Hypothalamus (tissue), 51 donors: Measurements from ENCODE around the gene RSU1.
"Not testable (repeated sequence)": the region's sequence is repeated elsewhere in the genome, so short reads cannot be mapped to it uniquely, and the experiment has no call there.

Source experiments
- DNase-seq, 51 donors: peaks; one replicate each; lab custom pipeline; 2025; lab: John Stamatoyannopoulos, UW

Gene RSU1

DNA sequence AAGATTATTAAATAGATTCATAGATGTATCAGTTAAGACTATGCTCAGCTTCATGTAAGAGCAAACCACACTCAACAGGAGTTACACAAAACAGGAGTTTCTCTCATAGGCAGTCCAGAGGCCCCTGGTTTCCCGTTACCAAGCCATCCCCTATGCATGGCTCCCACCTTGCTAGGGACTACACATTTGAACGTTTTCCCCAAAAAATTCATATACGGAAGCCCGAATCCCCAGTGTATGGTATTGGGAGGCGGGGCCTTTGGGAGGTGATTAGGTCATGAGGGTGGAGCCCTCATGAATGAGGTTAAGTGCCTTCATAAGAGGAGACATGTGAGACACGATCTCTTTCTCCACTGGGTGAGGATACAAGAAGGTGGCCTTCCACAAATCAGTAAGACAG is 29.1 kb downstream of the RSU1 start:
- DNase-seq = no peak

GRCh38 chr10:16787361-16787791 is 29.8 kb downstream of the RSU1 start:
- DNase-seq = no peak

GRCh38 chr10:16780338-16780880 is 36.8 kb downstream of the RSU1 start:
- DNase-seq = no peak

DNA sequence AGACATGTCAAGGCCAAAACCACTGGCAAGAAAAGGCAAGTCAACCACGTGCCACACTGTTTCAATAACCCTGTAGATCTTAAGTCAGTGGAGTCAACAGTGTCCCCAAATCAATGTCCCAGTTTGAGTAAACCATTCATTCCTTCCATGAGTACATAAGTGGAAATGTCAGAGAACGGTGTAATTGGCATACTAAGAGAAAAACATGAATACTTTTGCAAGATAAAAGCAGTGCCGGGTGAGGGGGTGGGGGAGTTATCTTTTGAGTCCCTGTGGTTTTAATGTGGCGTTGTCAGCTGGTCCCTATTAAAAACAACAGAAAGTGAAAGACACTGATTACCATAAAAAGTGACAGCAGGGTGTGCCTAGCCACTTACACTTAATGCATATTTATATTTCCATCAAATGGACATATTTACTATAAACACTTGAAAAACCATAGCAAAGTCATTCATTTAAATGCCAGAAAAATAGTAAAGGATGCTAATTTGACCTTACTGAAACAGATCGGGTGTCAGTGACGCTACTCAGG is 37.8 kb downstream of the RSU1 start:
- no peak for DNase-seq

- peak in 2 of 51 donors; percentile 12 to 37 for DNase-seq
These were observed 39.5 kb downstream of the RSU1 start for GRCh38 chr10:16777473-16778370.

DNA sequence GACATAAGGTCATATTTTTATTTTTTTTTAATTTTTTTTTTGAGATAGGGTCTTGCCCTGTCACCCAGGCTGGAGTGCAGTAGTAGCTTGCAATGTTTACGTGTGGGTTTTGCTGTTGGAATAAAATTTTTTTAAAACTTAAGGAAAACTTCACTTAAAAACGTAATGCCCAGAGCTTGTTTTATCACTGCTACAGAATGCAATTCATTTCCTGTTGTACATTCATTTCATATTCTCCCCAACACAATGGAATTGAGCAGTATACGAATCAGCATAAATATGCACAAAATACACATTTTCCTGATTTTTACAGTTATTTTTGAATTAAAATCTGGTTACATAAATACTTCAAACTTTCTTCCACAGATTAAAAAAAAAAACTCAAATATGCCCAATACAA is 40.3 kb downstream of the RSU1 start:
- DNase-seq = no peak

DNA sequence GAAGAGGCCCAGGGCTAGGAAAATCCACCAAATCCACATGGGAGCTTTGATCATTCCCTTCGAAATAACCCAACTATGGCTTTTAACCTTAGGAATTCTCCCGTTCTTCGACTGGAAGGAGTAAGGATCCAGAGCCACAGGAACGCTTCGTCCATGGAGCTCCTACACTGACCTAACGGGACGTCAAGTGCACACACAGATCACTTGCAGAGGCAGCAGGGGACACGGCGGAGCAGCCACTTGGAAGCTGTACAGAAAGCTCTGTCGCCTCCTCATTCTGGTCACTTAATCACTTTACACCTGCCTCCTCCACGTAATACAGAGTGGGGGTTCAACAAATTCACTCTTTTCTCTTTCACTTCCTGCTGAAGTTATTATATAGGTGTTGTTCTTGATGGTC is 43.9 kb downstream of the RSU1 start:
- DNase-seq = no peak

GRCh38 chr10:16770670-16771069 is 46.6 kb downstream of the RSU1 start:
- no peak for DNase-seq

- no peak for DNase-seq
These were observed 47.1 kb downstream of the RSU1 start for GRCh38 chr10:16770141-16770540.

- DNase-seq = no peak
These were observed 47.9 kb downstream of the RSU1 start for GRCh38 chr10:16769331-16769730.

DNA sequence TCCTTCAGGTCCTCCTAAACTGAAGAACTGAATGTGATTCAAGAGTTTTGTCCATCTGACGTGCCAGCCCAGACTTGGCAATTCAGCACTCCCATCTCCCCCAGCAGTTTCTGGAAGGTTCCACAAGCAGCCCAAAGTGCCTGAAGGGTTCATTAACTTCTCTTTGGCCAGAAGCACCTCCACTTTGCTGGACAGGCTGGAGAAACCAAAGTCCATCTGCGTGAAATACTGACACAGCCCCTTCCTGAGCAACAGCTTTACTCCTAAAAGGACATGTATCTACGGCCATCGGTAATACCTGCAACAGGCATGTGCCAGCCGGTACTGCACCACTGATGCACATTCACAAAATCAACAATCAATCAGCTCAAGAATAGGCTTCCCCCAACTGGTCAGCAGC is 48.5 kb downstream of the RSU1 start:
- no peak for DNase-seq

DNA sequence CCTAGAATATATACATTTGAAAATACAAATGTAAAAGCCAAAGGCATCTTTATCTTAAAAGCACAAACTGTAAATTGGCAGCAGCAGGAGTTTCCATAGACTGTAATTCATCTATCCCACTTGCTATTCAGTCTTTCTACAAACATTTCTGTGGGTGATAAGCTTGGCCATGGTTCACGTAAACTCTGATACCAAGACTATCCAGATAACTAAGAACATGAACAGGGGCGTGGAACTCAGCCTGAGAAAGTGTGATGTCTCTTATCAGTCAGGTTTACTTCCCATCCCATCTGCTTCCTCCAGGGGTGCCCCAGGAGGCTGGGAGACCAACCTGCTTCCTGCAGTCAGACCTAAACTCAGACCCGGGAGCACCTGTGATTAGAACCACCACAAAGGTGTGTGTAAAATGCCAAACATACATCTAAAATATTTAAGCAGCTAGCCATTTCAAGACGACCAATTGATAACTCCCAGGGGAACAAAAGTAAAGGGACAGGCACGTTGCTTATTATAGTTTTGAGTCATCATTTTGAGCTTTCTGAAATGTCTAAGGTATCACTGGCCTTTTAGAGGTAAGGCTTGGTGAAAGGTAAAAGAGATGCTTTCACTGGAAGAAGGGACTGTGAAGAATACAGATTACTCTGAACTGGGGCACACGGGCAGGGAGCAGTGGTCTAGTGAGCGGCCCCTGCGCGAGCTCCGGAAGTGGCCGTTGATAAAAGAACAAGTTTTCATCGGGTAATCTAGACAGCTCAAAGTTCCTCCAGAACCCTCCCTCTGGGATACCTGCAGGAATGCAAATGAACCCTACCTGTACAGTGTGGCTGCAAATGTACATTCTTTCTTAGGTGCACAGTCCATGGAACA is 51.5 kb downstream of the RSU1 start:
- no peak for DNase-seq

DNA sequence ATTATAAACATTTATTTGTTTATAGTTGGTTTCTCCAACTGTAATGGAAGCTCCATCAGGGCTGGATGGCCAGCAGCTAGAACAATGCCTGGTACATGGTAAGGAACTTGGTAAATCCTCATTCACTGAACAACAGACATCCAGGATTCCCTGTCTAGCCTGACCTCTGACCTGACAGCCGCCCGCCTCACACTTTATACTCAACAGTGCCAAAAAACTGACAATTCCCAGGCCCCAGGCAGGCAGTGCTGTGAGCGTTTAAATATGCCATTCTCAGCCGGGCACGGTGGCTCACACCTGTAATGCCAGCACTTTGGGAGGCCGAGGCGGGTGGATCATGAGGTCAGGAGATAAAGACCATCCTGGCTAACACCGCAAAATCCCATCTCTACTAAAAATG is 55.9 kb downstream of the RSU1 start:
- DNase-seq = no peak

DNA sequence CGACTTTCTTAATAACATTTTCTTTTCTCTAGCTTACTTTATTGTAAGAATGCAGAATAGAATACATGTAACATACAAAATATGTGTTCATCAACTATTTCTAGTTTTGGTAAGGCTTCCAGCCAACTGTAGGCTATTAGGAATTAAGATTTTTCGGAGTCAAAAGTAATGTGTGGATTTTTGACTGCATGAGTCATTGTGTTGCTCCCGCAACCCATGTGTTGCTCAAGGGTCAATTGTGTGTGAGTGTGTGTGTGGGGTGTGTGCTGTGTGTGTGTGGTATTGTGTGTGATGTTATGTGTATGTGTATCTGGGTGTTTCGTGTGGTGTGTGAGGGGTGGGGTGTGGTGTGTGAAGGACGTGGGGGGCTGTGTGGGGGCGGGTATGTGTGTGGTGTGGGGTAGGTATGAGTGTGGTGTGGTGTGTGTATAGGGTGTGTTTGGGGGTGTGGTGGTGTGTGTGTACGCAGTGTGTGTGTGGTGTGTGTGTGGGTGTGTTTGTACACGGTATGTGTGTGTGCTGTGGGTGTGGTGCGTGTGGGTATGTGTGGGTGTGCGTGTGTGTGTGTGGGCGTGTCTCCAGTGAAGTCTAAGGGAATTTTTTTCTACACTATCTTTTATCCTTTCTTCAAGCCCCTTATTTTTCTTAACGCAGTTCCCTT is 60.5 kb downstream of the RSU1 start:
- no peak for DNase-seq

GRCh38 chr10:16754765-16755164 is 62.5 kb downstream of the RSU1 start:
- no peak for DNase-seq

DNA sequence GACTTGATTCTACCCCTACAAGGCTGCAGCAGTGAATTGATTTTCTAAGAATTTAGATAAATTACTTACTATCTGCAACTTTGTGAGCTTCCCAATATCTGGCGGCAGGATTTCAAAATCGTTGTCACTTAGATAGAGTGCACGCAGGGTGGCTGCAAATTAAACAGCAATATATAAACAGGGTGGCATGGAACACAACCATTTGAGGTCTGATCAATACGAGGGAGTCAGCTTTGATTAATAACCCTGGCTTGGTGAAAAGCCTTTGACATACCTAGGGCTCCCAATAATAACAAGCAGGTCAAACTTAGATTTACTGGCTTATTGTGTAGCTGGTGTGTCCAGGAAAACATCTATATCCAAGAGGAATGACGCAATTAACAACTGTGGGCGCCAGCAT is 64.4 kb downstream of the RSU1 start:
- not testable (repeated sequence) for DNase-seq

GRCh38 chr10:16752099-16752498 is 65.1 kb downstream of the RSU1 start:
- DNase-seq = no peak

- no peak for DNase-seq
These were observed 66.0 kb downstream of the RSU1 start for GRCh38 chr10:16751244-16751643.

- DNase-seq = no peak
These were observed 66.8 kb downstream of the RSU1 start for GRCh38 chr10:16750461-16750860.

DNA sequence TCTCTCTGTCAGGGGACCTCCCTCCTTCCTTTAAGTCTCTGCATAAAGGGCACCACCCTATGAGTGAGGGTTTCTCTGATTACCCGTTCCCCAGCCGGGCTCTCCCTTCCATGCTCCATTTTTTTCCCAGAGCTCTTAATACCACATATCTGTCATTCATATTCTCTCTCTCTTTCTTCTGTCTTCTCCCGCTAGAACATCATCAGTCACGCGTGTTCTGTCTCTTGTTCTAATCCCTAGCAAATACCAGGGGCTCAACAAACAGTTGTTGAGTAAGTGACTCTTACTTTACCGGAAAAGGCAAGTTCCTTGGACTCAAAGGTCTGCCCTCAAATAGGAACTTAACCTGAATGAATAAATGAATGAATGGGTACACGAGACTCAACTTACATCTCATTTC is 68.5 kb downstream of the RSU1 start:
- no peak for DNase-seq

GRCh38 chr10:16746856-16747255 is 70.4 kb downstream of the RSU1 start:
- no peak for DNase-seq
